Measurements from ENCODE around the gene HOXA11.

- TF ChIP-seq POLR2A (IDR thresholded peaks at IDR 0.05) (no peak), CTCF (IDR thresholded peaks at IDR 0.05) (no peak), EP300 (IDR thresholded peaks at IDR 0.05) (no peak)
Observed at GRCh38 chr7:27186668-27187474, 1.8 kb upstream of the HOXA11 start.
